Fibroblast of mammary gland (primary cell): Measurements from ENCODE around the gene SCN3A.

Experiments
- DNase-seq: peaks from one replicate; pipeline ENCODE4 v3.0.0-alpha.2; 2010; ENCODE audit warnings: low read depth
- H3K4me3 ChIP-seq: 2 replicates; pipeline ENCODE4 v1.5.1; 2011; ENCODE audit warnings: low read depth, mild to moderate bottlenecking, low read length, moderate library complexity; ENCODE audit not compliant: control insufficient read depth
- CTCF ChIP-seq: conservative IDR thresholded peaks from 2 replicates; pipeline ENCODE4 v1.5.1; 2011; ENCODE audit warnings: low read depth, low read length, inconsistent platforms; ENCODE audit not compliant: control insufficient read depth, insufficient read depth

SCN3A gene

GRCh38 chr2:165112133-165112573 is 91.7 kb downstream of the SCN3A start:
- DNase-seq = no peak
- TF ChIP-seq CTCF = no peak
- H3K4me3 ChIP-seq = no peak overlapping the region

GRCh38 chr2:165110394-165110793 is 93.5 kb downstream of the SCN3A start:
- DNase-seq = no peak
- TF ChIP-seq CTCF = no peak
- no peak overlapping the region for H3K4me3 ChIP-seq

- no peak overlapping the region for H3K4me3 ChIP-seq
- TF ChIP-seq CTCF = no peak
- DNase-seq = no peak
Measured at GRCh38 chr2:165109915-165110314, 93.9 kb downstream of the SCN3A start.

GRCh38 chr2:165105926-165106325 is 97.9 kb downstream of the SCN3A start:
- TF ChIP-seq CTCF = no peak
- no peak overlapping the region for H3K4me3 ChIP-seq
- DNase-seq = peak; percentile 2

- H3K4me3 ChIP-seq = no peak overlapping the region
- no peak for DNase-seq
- no peak for TF ChIP-seq CTCF
Measured at GRCh38 chr2:165087933-165088901, 115.6 kb downstream of the SCN3A start.

GRCh38 chr2:165086337-165086736 is 117.5 kb downstream of the SCN3A start:
- DNase-seq = no peak
- TF ChIP-seq CTCF = no peak

More at GRCh38 chr2:165086337-165086736, 117.5 kb downstream of the SCN3A start:
- no peak overlapping the region for H3K4me3 ChIP-seq
